ENCODE data around the gene ITM2C. TPM values are rescaled to one million over a fixed set of nuclear protein-coding genes. Genes with fewer than 3 reads are reported as not detected.
A peak's percentile ranks its signal among the peaks of the same experiment; 100 is the strongest.

Gene ITM2C
- 85.8 and 96.9 TPM in 2 replicates for total RNA-seq (2014; rRNA removed; shearing (Covaris generic))

DNA sequence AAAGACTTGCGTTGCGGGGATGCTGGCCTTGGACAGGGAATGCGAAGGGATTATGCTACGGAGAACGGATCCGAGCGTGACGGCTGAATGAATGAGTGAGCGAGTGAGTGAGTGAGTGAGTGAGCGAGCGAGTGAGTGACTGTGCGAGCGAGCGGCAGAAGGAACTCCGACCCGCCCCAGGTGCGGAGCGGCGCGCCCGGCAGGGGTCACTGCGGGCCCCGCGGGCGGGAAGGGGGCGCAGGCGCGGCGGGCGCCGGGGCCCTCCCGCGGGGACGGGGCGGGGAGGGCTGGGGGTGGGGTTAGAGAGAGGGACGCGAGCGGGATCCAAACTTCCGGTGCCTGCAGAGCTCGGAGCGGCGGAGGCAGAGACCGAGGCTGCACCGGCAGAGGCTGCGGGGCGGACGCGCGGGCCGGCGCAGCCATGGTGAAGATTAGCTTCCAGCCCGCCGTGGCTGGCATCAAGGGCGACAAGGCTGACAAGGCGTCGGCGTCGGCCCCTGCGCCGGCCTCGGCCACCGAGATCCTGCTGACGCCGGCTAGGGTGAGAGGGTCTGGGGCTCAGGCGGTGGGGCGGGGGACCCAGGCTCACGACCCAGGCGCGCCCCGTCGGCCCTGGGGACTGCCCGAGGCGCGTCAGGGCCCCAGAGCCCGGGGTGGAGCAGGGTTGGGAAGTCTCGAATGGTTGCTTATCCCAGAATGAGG lies at the start of gene ITM2C:
TSS of gene ITM2C (plus strand) at position 338 of the 702 bp plus-strand sequence. CDS start at position 422, 84 bp downstream.
- DNase-seq (ENCODE audit: low spot score): peak; percentile 55

DNA sequence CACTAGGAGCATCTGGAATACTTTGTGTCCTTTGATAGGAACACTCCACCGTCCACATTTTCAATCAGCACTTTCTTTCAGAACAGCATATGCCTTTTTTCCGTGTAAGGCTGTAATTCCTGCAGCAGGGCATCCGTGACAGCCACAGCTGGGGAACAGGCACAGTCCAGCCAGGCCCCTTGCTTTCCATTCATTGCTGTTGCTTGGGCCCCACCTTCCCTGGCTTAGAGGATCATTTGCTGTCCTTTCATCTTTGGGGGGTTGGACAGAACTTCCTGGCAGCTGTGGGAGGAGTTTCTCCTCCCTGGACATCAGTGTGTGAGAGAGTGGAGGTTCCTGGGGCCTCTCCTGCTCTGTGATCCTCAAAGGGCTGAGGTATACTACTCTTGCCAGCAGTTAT lies 49.7 kb upstream of the ITM2C start:
- no peak for DNase-seq (ENCODE audit: low spot score)

DNA sequence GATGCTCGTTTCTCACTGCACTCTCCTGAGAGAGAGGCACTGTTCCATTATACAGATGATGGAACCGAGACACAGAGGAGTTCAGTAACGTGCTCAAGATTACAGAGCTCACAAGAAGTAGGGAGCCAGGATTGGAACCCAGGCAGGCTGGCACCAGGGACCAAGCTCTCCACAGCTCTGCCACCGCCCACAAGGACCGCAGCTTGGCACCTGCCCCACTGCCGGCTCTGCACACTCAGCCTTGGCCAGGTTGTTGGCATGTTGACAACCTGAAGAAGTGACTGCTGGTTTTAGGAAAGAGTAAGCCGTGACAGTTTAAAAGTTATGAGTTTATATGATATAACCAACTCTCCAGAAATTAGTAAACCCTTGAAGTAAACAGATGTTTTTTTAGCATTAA lies 48.0 kb upstream of the ITM2C start:
- no peak for DNase-seq (ENCODE audit: low spot score)

- DNase-seq (ENCODE audit: low spot score): no peak
These were observed 45.3 kb upstream of the ITM2C start for GRCh38 chr2:230819433-230819832.

DNA sequence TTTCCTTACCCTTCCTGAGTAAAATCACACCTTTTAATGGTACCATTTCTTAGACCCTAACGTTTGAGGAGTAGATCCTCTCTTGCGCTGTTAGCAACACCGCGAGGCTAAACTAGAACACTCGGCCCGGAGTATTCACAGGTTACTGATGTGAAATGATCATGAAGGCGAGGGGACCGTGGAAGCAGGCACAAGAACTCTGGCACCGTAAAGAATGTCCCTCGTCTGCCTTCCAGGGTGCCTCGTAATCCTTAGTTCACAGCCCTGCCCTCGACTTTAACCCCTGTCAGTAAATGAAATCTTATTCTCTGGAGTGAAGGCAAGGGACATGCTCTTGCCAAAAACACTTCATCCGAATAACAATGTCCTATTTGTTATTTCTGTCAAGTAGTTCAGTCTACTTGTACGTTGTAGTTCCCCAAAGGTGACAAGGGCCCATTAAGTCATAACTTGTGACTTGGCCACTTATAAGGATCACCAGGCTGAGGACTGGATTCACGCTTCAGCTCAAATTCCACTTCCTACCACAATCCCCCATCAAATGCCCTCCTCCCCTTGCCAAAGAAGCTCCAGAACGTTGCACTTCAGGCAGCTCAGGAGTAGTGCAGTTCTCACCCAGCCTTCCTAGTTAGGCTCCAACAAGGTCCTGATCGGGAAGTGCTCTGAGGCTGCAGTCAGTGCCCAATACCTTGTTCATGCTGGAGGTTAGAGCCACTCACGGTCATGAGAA lies 43.3 kb upstream of the ITM2C start:
- DNase-seq (ENCODE audit: low spot score): no peak

DNA sequence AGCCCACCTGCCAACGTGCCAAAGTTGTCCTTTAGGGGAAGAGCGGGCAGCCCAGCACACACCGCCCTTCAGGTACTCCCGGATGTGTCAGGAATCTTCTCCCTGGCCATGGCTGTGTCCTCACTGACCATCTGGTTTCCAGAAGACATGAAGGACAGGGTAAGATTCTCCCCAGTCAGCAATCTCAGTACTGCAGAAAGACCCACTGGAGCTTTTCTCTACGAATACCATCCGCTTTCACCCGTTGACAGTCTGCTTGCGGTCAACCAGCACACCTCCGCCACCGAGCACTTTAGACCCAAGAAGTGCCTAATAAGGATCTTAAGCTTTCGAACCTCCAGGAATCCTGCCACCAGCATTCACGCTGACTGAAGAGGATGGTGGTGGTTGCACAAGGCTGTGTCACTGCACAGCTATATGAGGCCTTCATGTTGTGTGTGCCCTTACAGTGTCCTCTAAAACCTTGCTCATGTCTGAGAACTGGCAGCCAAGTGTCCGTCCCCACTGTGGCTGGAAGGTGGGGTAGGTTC lies 42.7 kb upstream of the ITM2C start:
- no peak for DNase-seq (ENCODE audit: low spot score)

GRCh38 chr2:230823264-230823964 lies 41.3 kb upstream of the ITM2C start:
- DNase-seq (ENCODE audit: low spot score): no peak

- DNase-seq (ENCODE audit: low spot score): peak; percentile 76
These were observed 40.2 kb upstream of the ITM2C start for GRCh38 chr2:230824406-230824978.

GRCh38 chr2:230825354-230825753 lies 39.4 kb upstream of the ITM2C start:
- no peak for DNase-seq (ENCODE audit: low spot score)

DNA sequence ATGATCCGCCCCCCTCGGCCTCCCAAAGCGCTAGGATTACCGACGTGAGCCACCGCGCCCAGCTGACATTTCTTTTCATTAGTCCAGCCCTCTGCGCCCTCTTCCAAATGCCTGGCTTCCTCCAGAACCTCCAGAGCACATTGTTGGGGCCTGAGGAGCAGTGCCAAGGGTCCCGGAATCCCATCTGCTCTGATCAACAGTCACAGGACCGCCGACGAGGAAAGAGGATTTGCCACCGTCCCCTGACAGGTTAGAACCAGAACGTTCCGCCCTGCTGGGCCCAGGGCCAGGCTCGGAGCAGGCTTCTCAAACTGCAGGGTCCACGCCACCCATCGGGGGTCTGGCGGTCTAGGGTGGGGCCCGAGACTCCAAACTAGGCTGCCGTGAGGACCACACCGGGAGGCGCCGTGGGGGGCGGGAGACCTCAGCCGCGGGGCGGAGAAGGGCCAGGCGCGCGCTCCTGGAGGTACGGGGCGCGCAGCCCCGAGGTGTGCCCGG lies 36.9 kb upstream of the ITM2C start:
- no peak for DNase-seq (ENCODE audit: low spot score)

- DNase-seq (ENCODE audit: low spot score): no peak
These were observed 36.3 kb upstream of the ITM2C start for GRCh38 chr2:230828272-230828961.

DNA sequence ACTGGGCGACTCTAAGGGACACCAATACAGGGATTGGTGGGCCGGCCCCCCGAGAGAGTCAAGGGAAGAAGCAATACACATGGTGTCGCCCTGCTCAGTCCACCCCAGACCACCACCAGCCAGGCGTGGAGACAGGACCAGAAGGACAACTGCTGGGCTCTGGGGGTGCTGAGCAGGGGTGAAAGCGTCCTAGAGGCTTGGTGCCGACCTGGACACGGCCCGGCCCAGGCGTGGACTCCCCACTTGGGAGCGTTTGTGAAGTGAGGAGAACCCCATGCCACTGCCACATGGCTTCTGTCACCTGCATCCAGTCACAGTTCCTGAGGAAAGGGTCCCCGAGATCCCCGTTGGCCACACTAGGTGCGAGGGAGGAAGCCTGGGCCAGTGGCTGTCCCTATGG lies 35.4 kb upstream of the ITM2C start:
- DNase-seq (ENCODE audit: low spot score): no peak

- DNase-seq (ENCODE audit: low spot score): no peak
These were observed 34.8 kb upstream of the ITM2C start for GRCh38 chr2:230829959-230830358.

DNA sequence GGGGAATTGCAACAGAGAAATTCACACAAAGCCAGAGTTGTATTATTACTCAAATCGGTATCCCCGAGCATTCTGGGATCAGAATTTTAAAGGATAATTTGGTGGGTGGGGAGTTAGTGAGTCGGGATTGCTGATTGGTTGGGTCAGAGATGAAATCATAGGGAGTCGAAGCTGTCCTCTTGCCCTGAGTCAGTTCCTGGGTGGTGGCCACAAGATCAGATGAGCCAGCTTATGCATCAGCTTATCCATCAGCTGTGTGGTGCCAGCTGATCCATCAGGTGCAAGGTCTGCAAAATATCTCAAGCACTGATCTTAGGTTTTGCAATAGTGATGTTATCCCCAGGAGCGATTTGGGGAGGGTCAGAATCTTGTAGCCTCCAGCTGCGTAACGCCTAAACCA lies 34.3 kb upstream of the ITM2C start:
- DNase-seq (ENCODE audit: low spot score): no peak

DNA sequence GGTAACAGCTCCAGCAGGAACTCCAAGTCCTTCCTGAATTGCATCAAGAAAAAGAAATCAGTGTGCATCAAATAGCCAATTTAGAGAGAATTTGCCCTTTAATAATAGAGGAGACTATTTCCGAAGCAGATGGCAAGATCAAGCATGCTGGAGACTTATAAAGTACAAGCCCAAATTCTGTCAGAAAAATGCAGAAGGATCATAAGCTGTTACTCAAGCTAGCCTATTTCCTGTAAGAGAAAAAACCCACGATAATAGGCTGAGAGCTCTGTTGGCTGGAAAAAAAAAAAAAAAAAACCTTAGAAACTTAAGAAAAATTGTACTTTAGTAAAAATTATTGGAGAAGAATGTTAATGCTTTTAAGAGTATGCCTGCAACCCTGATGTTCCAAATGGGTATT lies 24.4 kb upstream of the ITM2C start:
- no peak for DNase-seq (ENCODE audit: low spot score)

- no peak for DNase-seq (ENCODE audit: low spot score)
These were observed 22.3 kb upstream of the ITM2C start for GRCh38 chr2:230842473-230842872.

- DNase-seq (ENCODE audit: low spot score): no peak
These were observed 21.6 kb upstream of the ITM2C start for GRCh38 chr2:230843132-230843531.

GRCh38 chr2:230846360-230846759 lies 18.4 kb upstream of the ITM2C start:
- no peak for DNase-seq (ENCODE audit: low spot score)

- peak; percentile 68 for DNase-seq (ENCODE audit: low spot score)
These were observed 16.8 kb upstream of the ITM2C start for GRCh38 chr2:230847883-230848388.

GRCh38 chr2:230849633-230850357 lies 14.9 kb upstream of the ITM2C start:
- DNase-seq (ENCODE audit: low spot score): no peak

- no peak for DNase-seq (ENCODE audit: low spot score)
These were observed 14.4 kb upstream of the ITM2C start for GRCh38 chr2:230850358-230850658.

Data from H4 (cell line).